Activated T-helper 17 cell treated with anti-CD3 and anti-CD28 coated beads, Interleukin-2, amount 50 U/mL, for 72 hours (primary cell): Measurements from ENCODE around the gene PRRG1. TPM values are rescaled to one million over a fixed set of nuclear protein-coding genes. Genes with fewer than 3 reads are reported as not detected.
"Not testable (repeated sequence)": the region's sequence is repeated elsewhere in the genome, so short reads cannot be mapped to it uniquely, and the experiment has no call there.

Experiments
- ATAC-seq: fragments of 150-1000 bp; cut with Tn5 transposase; replicated peaks from 2 replicates; pipeline ENCODE4 v1.10.0; 2021; ENCODE audit warnings: mild to moderate bottlenecking, moderate library complexity
- H3K27ac Mint-ChIP-seq: one replicate; pipeline ENCODE4 v1.8.0; 2022; ENCODE audit warnings: mixed read lengths
- H3K27me3 Mint-ChIP-seq: one replicate; pipeline ENCODE4 v1.8.0; 2022; ENCODE audit warnings: mixed read lengths
- H3K36me3 Mint-ChIP-seq: one replicate; pipeline ENCODE4 v1.8.0; 2022; ENCODE audit warnings: low read depth, mild to moderate bottlenecking, mixed read lengths
- H3K4me1 Mint-ChIP-seq: one replicate; pipeline ENCODE4 v1.8.0; 2022; ENCODE audit warnings: mixed read lengths
- H3K4me3 Mint-ChIP-seq: one replicate; pipeline ENCODE4 v1.8.0; 2022; ENCODE audit warnings: mild to moderate bottlenecking, mixed read lengths
- H3K9me3 Mint-ChIP-seq: one replicate; pipeline ENCODE4 v1.8.0; 2022; ENCODE audit warnings: mixed read lengths
- total RNA-seq, 2 donors: library from RNA; stranded (reverse); gene quantifications; one replicate each; pipeline ENCODE4 v1.2.3, GENCODE V29; 2022

PRRG1 gene
- total RNA-seq, 2 donors from 2014 or later, result not detected

GRCh38 chrX:37420185-37420584, 71.0 kb downstream of the PRRG1 start:
- Mint-ChIP-seq H3K27ac (no peak overlapping the region), H3K27me3 (no peaks in the 10 kb centered on the region), H3K36me3 (no peaks in the 10 kb centered on the region), H3K4me3 (no peak overlapping the region), H3K4me1 (no peaks in the 10 kb centered on the region), H3K9me3 (no peaks in the 10 kb centered on the region)
- ATAC-seq, result no peak

- Mint-ChIP-seq H3K4me1 (no peaks in the 10 kb centered on the region), H3K4me3 (no peak overlapping the region), H3K27ac (no peak overlapping the region), H3K9me3 (no peaks in the 10 kb centered on the region), H3K36me3 (no peaks in the 10 kb centered on the region), H3K27me3 (no peaks in the 10 kb centered on the region)
- ATAC-seq, result no peak
Observed at GRCh38 chrX:37420756-37421155, 71.6 kb downstream of the PRRG1 start.

GRCh38 chrX:37424000-37424429, 74.9 kb downstream of the PRRG1 start:
- no peaks in the 10 kb centered on the region for H3K27me3 Mint-ChIP-seq
- no peak overlapping the region for H3K27ac Mint-ChIP-seq
- H3K9me3 Mint-ChIP-seq, result no peaks in the 10 kb centered on the region
- H3K36me3 Mint-ChIP-seq, result no peaks in the 10 kb centered on the region
- H3K4me3 Mint-ChIP-seq, result no peak overlapping the region
- H3K4me1 Mint-ChIP-seq, result no peaks in the 10 kb centered on the region
- no peak for ATAC-seq

GRCh38 chrX:37425370-37425769, 76.2 kb downstream of the PRRG1 start:
- Mint-ChIP-seq H3K4me3 (no peak overlapping the region), H3K27ac (no peak overlapping the region), H3K36me3 (no peaks in the 10 kb centered on the region), H3K4me1 (no peaks in the 10 kb centered on the region), H3K27me3 (no peaks in the 10 kb centered on the region), H3K9me3 (no peaks in the 10 kb centered on the region)
- ATAC-seq, result no peak

- not testable (repeated sequence) for H3K36me3 Mint-ChIP-seq, H3K9me3 Mint-ChIP-seq, H3K27ac Mint-ChIP-seq, H3K4me1 Mint-ChIP-seq, H3K4me3 Mint-ChIP-seq, ATAC-seq
- peaks cover 13% of the 10 kb centered on the region for H3K27me3 Mint-ChIP-seq
Observed at GRCh38 chrX:37428962-37429361, 79.8 kb downstream of the PRRG1 start.

GRCh38 chrX:37434362-37434761, 85.2 kb downstream of the PRRG1 start:
- Mint-ChIP-seq H3K4me1 (no peaks in the 10 kb centered on the region), H3K27me3 (peaks cover 13% of the 10 kb centered on the region), H3K9me3 (peaks cover 3% of the 10 kb centered on the region), H3K36me3 (no peaks in the 10 kb centered on the region), H3K4me3 (no peak overlapping the region), H3K27ac (no peak overlapping the region)
- no peak for ATAC-seq

GRCh38 chrX:37437160-37437559, 88.0 kb downstream of the PRRG1 start:
- no peak overlapping the region for H3K27ac Mint-ChIP-seq
- H3K36me3 Mint-ChIP-seq, result no peaks in the 10 kb centered on the region
- H3K4me1 Mint-ChIP-seq, result no peaks in the 10 kb centered on the region
- H3K9me3 Mint-ChIP-seq, result peaks cover 3% of the 10 kb centered on the region
- no peak overlapping the region for H3K4me3 Mint-ChIP-seq
- peaks cover 13% of the 10 kb centered on the region for H3K27me3 Mint-ChIP-seq
- ATAC-seq, result no peak

- H3K36me3 Mint-ChIP-seq, result no peaks in the 10 kb centered on the region
- no peak for ATAC-seq
- H3K9me3 Mint-ChIP-seq, result no peaks in the 10 kb centered on the region
- no peak overlapping the region for H3K27ac Mint-ChIP-seq
- no peak overlapping the region for H3K4me3 Mint-ChIP-seq
- no peaks in the 10 kb centered on the region for H3K27me3 Mint-ChIP-seq
- no peaks in the 10 kb centered on the region for H3K4me1 Mint-ChIP-seq
Observed at GRCh38 chrX:37441377-37441776, 92.2 kb downstream of the PRRG1 start.

GRCh38 chrX:37445182-37445581, 96.0 kb downstream of the PRRG1 start:
- ATAC-seq, result no peak
- Mint-ChIP-seq H3K27me3 (no peaks in the 10 kb centered on the region), H3K27ac (no peak overlapping the region), H3K4me1 (no peaks in the 10 kb centered on the region), H3K9me3 (no peaks in the 10 kb centered on the region), H3K4me3 (no peak overlapping the region), H3K36me3 (no peaks in the 10 kb centered on the region)

- Mint-ChIP-seq H3K4me3 (no peak overlapping the region), H3K36me3 (no peaks in the 10 kb centered on the region), H3K9me3 (no peaks in the 10 kb centered on the region), H3K27ac (no peak overlapping the region), H3K4me1 (no peaks in the 10 kb centered on the region), H3K27me3 (peaks cover 6% of the 10 kb centered on the region)
- ATAC-seq, result no peak
Observed at GRCh38 chrX:37453821-37454220, 104.7 kb downstream of the PRRG1 start.

GRCh38 chrX:37454537-37455285, 105.5 kb downstream of the PRRG1 start:
- H3K4me3 Mint-ChIP-seq, result no peak overlapping the region
- no peaks in the 10 kb centered on the region for H3K4me1 Mint-ChIP-seq
- H3K36me3 Mint-ChIP-seq, result no peaks in the 10 kb centered on the region
- H3K9me3 Mint-ChIP-seq, result no peaks in the 10 kb centered on the region
- ATAC-seq, result no peak
- H3K27ac Mint-ChIP-seq, result no peak overlapping the region
- peaks cover 6% of the 10 kb centered on the region for H3K27me3 Mint-ChIP-seq

- no peak for ATAC-seq
- Mint-ChIP-seq H3K9me3 (no peaks in the 10 kb centered on the region), H3K27ac (no peak overlapping the region), H3K36me3 (no peaks in the 10 kb centered on the region), H3K4me1 (no peaks in the 10 kb centered on the region), H3K27me3 (peaks cover 12% of the 10 kb centered on the region), H3K4me3 (no peak overlapping the region)
Observed at GRCh38 chrX:37455381-37455780, 106.2 kb downstream of the PRRG1 start.

GRCh38 chrX:37460285-37460684, 111.1 kb downstream of the PRRG1 start:
- not testable (repeated sequence) for H3K4me3 Mint-ChIP-seq, H3K4me1 Mint-ChIP-seq, H3K9me3 Mint-ChIP-seq, ATAC-seq, H3K36me3 Mint-ChIP-seq, H3K27ac Mint-ChIP-seq
- peaks cover 14% of the 10 kb centered on the region for H3K27me3 Mint-ChIP-seq

GRCh38 chrX:37462346-37462745, 113.2 kb downstream of the PRRG1 start:
- H3K27ac Mint-ChIP-seq, result no peak overlapping the region
- no peaks in the 10 kb centered on the region for H3K9me3 Mint-ChIP-seq
- no peaks in the 10 kb centered on the region for H3K4me1 Mint-ChIP-seq
- H3K27me3 Mint-ChIP-seq, result peaks cover 13% of the 10 kb centered on the region
- no peak for ATAC-seq
- no peak overlapping the region for H3K4me3 Mint-ChIP-seq
- no peaks in the 10 kb centered on the region for H3K36me3 Mint-ChIP-seq

GRCh38 chrX:37468124-37468739, 119.1 kb downstream of the PRRG1 start:
- H3K27ac Mint-ChIP-seq, result no peak overlapping the region
- H3K27me3 Mint-ChIP-seq, result no peaks in the 10 kb centered on the region
- H3K4me1 Mint-ChIP-seq, result no peaks in the 10 kb centered on the region
- H3K9me3 Mint-ChIP-seq, result no peaks in the 10 kb centered on the region
- no peaks in the 10 kb centered on the region for H3K36me3 Mint-ChIP-seq
- no peak overlapping the region for H3K4me3 Mint-ChIP-seq
- no peak for ATAC-seq
